ENCODE measurements around the gene PIGL. TPM values are rescaled to one million over a fixed set of nuclear protein-coding genes. Genes with fewer than 3 reads are reported as not detected.
"Not testable (repeated sequence)": the region's sequence is repeated elsewhere in the genome, so short reads cannot be mapped to it uniquely, and the experiment has no call there.

Gene PIGL
- total RNA-seq, 1 donor from 2014 or later, result 65.8 TPM

DNA sequence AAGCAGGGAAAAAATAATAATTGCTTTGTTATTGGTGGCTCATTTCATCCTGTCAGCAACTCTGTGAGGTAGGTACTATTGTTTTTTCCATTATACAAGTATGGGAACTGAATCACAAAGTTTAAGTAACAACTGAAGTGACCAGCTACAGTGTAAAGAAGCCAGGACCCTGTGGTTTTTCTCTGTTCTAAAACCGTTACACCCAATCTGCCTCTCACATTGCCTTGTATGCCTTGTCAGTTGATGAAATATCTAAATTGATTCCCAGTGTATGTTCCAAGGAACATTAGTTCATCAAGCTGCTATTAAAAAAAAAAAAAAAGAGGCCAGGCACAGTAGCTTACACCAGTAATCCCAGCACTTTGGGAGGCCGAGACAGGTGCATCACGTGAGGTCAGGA is 5.4 kb downstream of the PIGL start:
- Histone ChIP-seq H3K4me3 (no peak overlapping the region), H3K9me3 (no peaks in the 10 kb centered on the region), H3K27ac (no peak overlapping the region), H3K36me3 (no peaks in the 10 kb centered on the region), H3K4me1 (peaks cover 14% of the 10 kb centered on the region), H3K27me3 (no peaks in the 10 kb centered on the region)
- intact Hi-C loops (cut with DNase I), result no loop called here
- no peak for DNase-seq (ENCODE audit: extremely low spot score in 2 of 2)
- TF ChIP-seq, protein P1, sequence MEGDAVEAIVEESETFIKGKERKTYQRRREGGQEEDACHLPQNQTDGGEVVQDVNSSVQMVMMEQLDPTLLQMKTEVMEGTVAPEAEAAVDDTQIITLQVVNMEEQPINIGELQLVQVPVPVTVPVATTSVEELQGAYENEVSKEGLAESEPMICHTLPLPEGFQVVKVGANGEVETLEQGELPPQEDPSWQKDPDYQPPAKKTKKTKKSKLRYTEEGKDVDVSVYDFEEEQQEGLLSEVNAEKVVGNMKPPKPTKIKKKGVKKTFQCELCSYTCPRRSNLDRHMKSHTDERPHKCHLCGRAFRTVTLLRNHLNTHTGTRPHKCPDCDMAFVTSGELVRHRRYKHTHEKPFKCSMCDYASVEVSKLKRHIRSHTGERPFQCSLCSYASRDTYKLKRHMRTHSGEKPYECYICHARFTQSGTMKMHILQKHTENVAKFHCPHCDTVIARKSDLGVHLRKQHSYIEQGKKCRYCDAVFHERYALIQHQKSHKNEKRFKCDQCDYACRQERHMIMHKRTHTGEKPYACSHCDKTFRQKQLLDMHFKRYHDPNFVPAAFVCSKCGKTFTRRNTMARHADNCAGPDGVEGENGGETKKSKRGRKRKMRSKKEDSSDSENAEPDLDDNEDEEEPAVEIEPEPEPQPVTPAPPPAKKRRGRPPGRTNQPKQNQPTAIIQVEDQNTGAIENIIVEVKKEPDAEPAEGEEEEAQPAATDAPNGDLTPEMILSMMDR (IDR thresholded peaks at IDR 0.05), result no peak
- TF ChIP-seq POLR2AphosphoS5 (IDR thresholded peaks at IDR 0.05; ENCODE audit: insufficient read depth in 1 of 2, low read depth in 1 of 2) (no peak), POLR2A (IDR thresholded peaks at IDR 0.05) (no peak)

DNA sequence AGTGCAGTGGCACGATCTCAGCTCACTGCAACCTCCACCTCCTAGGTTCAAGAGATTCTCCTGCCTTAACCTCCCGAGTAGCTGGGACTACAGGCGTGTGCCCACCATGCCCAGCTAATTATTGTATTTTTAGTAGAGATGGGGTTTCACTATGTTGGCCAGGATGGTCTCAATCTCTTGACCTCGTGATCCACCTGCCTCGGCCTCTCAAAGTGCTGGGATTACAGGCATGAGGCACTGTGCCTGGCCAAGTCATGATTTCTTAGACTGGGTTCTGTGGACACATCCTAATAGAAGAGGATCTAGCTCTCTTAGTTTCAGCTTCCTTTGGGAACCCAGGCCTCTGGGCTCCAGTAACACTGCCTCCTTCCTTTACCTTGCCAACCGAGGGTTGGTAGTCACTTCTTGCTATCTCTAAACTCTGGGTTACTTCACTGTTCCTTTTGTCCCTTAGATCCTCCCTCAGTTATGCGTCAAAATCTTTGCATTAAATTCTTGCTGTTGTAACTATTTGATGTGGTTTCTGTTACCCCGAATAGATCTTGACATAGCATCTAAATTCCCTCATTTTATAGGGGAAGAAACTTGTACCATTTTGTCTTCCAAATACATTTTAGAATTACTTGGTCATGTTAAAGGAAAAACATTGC is 13.0 kb downstream of the PIGL start:
- H3K27ac ChIP-seq, result not testable (repeated sequence)

DNA sequence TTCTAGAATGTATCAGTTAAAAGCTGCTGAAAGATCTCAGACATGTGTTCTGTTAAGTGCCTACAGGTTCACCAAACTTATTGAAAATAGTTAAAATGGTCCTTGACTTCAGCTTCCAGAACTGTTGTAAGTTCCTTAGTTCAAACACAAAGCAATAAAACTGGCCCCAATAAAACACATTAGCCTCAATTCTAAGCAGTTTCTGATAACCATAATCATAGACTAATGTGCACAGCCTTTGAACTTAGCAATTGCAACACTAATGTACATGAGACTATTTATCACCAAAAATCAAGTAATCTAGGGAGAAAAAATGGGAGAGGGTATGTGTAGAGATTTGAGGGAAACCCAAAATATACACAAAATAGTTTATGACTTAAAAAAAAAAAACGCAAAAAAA is 15.4 kb downstream of the PIGL start:
- DNase-seq (ENCODE audit: extremely low spot score in 2 of 2), result no peak
- intact Hi-C loops (cut with DNase I), result no loop called here
- TF ChIP-seq POLR2A (IDR thresholded peaks at IDR 0.05) (no peak), POLR2AphosphoS5 (IDR thresholded peaks at IDR 0.05; ENCODE audit: insufficient read depth in 1 of 2, low read depth in 1 of 2) (no peak)
- TF ChIP-seq, protein P1 (IDR thresholded peaks at IDR 0.05), result no peak
- no peaks in the 10 kb centered on the region for H3K27me3 ChIP-seq
- H3K27ac ChIP-seq, result no peak overlapping the region
- no peaks in the 10 kb centered on the region for H3K4me1 ChIP-seq
- H3K36me3 ChIP-seq, result no peaks in the 10 kb centered on the region
- no peaks in the 10 kb centered on the region for H3K9me3 ChIP-seq
- no peak overlapping the region for H3K4me3 ChIP-seq

More for the DNA sequence above, 13.0 kb downstream of the PIGL start:
- H3K9me3 ChIP-seq; H3K36me3 ChIP-seq; H3K4me1 ChIP-seq; intact Hi-C loops (cut with DNase I); H3K4me3 ChIP-seq; H3K27me3 ChIP-seq; DNase-seq (ENCODE audit: extremely low spot score in 2 of 2): not testable (repeated sequence)

DNA sequence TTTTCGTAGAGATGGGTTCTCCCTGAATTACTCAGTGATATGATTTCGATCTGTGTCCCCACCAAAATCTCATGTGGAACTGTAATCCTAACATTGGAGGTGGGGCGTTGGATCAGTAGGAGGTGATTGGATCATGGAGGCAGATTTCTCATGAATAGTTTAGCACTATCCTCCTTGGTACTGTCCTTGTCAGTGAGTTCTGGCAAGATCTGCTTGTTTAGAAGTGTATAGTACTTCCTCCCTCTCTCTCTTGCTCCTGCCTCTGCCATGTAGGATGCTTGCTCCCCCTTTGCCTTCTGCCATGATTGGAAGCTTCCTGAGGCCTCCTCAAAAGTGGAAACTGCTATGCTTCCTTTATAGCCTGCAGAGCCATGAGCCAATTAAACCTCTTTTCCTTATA is 22.9 kb downstream of the PIGL start:
- no peaks in the 10 kb centered on the region for H3K4me1 ChIP-seq
- intact Hi-C loops (cut with DNase I), result no loop called here
- H3K36me3 ChIP-seq, result no peaks in the 10 kb centered on the region
- DNase-seq (ENCODE audit: extremely low spot score in 2 of 2), result no peak
- no peak overlapping the region for H3K4me3 ChIP-seq
- H3K27ac ChIP-seq, result no peak overlapping the region
- no peaks in the 10 kb centered on the region for H3K27me3 ChIP-seq
- H3K9me3 ChIP-seq, result no peaks in the 10 kb centered on the region
- TF ChIP-seq POLR2A (IDR thresholded peaks at IDR 0.05), result no peak
- TF ChIP-seq, protein P1 (IDR thresholded peaks at IDR 0.05), result no peak
- TF ChIP-seq POLR2AphosphoS5 (IDR thresholded peaks at IDR 0.05; ENCODE audit: insufficient read depth in 1 of 2, low read depth in 1 of 2), result no peak

DNA sequence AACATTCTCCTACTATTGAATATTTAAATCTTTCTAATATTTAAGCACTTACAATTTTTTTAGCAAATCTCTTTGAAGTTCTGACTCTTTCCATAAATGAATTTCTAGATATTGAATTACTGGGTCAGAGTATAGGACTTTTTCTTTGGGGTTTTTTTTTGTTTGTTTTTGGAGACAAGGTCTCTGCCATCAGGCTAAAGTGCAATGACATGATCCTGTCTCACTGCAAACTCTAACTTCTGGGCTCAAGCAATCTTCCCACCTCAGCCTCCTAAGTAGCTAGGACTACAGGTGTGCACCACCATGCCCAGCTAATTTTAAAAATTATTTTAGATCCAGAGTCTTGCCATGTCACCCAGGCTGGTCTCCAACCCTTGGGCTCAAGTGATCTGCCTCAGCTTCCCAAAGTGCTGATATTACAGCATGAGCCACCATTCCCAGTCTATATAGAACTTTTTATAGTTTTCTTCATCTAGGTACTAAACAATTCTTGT is 24.9 kb downstream of the PIGL start:
- Histone ChIP-seq H3K36me3 (no peaks in the 10 kb centered on the region), H3K27ac (no peak overlapping the region)
- no peak for TF ChIP-seq POLR2AphosphoS5 (IDR thresholded peaks at IDR 0.05; ENCODE audit: insufficient read depth in 1 of 2, low read depth in 1 of 2)
- TF ChIP-seq, protein P1 (IDR thresholded peaks at IDR 0.05), result no peak
- no peak for TF ChIP-seq POLR2A (IDR thresholded peaks at IDR 0.05)

More for the DNA sequence above, 24.9 kb downstream of the PIGL start:
- Histone ChIP-seq H3K4me3 (no peak overlapping the region), H3K9me3 (no peaks in the 10 kb centered on the region), H3K27me3 (no peaks in the 10 kb centered on the region), H3K4me1 (no peaks in the 10 kb centered on the region)
- DNase-seq (ENCODE audit: extremely low spot score in 2 of 2), result no peak
- intact Hi-C loops (cut with DNase I), result no loop called here
